OCI-LY7 (cell line): Measurements from ENCODE around the gene ZNF668. TPM values are rescaled to one million over a fixed set of nuclear protein-coding genes. Genes with fewer than 3 reads are reported as not detected.
A peak's percentile ranks its signal among the peaks of the same experiment; 100 is the strongest.

Experiments used
- BruUV-seq: library from RNA; stranded (reverse); fragments of 400-500 nt; replicated peaks from 2 replicates; lab custom pipeline; 2021; lab: Mats Ljungman, UMichigan
- CTCF ChIA-PET: fragments of 300-600 bp; sonication (Branson Sonifier 250); formaldehyde crosslinking; loops from one replicate; lab custom pipeline; 2022; ENCODE audit warnings: antibody characterized with exemption; ENCODE audit not compliant: unreplicated experiment; lab: Charles Lee
- POLR2A ChIA-PET: fragments of 300-600 bp; sonication (Branson Sonifier 250); formaldehyde crosslinking; loops from one replicate; lab custom pipeline; 2022; ENCODE audit warnings: antibody characterized with exemption; lab: Charles Lee
- DNase-seq: peaks from one replicate; pipeline ENCODE4 v3.0.0-alpha.2; 2015; ENCODE audit warnings: low spot score
- H2AFZ ChIP-seq: fragments of 200-600 bp; sonication (generic), shearing (Covaris generic); 2 replicates; pipeline ENCODE4 v1.6.1; 2014; ENCODE audit warnings: mild to moderate bottlenecking, antibody characterized with exemption, low read length, moderate library complexity
- H3K27ac ChIP-seq: fragments of 200-600 bp; sonication (generic); 2 replicates; pipeline ENCODE4 v1.5.1; 2014; ENCODE audit warnings: mixed run types, low read depth, mild to moderate bottlenecking, moderate library complexity, low read length, inconsistent platforms; ENCODE audit not compliant: poor library complexity, severe bottlenecking
- H3K36me3 ChIP-seq: fragments of 200-600 bp; sonication (generic); 2 replicates; pipeline ENCODE4 v1.6.1; 2014; ENCODE audit warnings: mild to moderate bottlenecking, antibody characterized with exemption, low read length, moderate library complexity, mixed read lengths; ENCODE audit not compliant: insufficient read depth
- H3K4me1 ChIP-seq: fragments of 200-600 bp; sonication (generic); 2 replicates; pipeline ENCODE4 v1.5.1; 2014; ENCODE audit warnings: mild to moderate bottlenecking, low read length; ENCODE audit not compliant: insufficient read depth, poor library complexity, severe bottlenecking
- H3K4me2 ChIP-seq: fragments of 200-600 bp; sonication (generic); 2 replicates; pipeline ENCODE4 v1.6.1; 2014; ENCODE audit warnings: mild to moderate bottlenecking, low read length
- H3K4me3 ChIP-seq: fragments of 200-600 bp; sonication (generic); 2 replicates; pipeline ENCODE4 v1.5.1; 2014; ENCODE audit warnings: mild to moderate bottlenecking, low read depth, low read length; ENCODE audit not compliant: poor library complexity, severe bottlenecking
- H3K79me2 ChIP-seq: fragments of 200-600 bp; sonication (generic); 2 replicates; pipeline ENCODE4 v1.6.1; 2016; ENCODE audit warnings: low read depth, mild to moderate bottlenecking, low read length, moderate library complexity, mixed read lengths; ENCODE audit not compliant: insufficient read depth
- H3K9me2 ChIP-seq: fragments of 200-600 bp; sonication (generic); 2 replicates; pipeline ENCODE4 v1.6.1; 2016; ENCODE audit warnings: mild to moderate bottlenecking, low read length, mixed read lengths; ENCODE audit not compliant: insufficient read depth
- H3K9me3 ChIP-seq: fragments of 200-600 bp; sonication (generic); 2 replicates; pipeline ENCODE4 v1.6.1; 2014; ENCODE audit warnings: mild to moderate bottlenecking, mixed run types, low read length, mixed read lengths
- H4K20me1 ChIP-seq: fragments of 200-600 bp; sonication (generic); 2 replicates; pipeline ENCODE4 v1.6.1; 2014; ENCODE audit warnings: mild to moderate bottlenecking, antibody characterized with exemption, low read length, moderate library complexity, mixed read lengths; ENCODE audit not compliant: insufficient read depth
- CTCF ChIP-seq: fragments of 200-600 bp; sonication (generic); conservative IDR thresholded peaks from 2 replicates; pipeline ENCODE4 v1.5.1; 2014; ENCODE audit warnings: mild to moderate bottlenecking, antibody characterized with exemption, low read length, moderate library complexity, mixed read lengths
- EZH2phosphoT487 ChIP-seq: fragments of 200-600 bp; sonication (generic); IDR thresholded peaks from 2 replicates; pipeline ENCODE4 v1.6.1; 2018; ENCODE audit warnings: low read depth, borderline replicate concordance, mild to moderate bottlenecking, mixed run types, antibody characterized with exemption, low read length, moderate library complexity, mixed read lengths
- intact Hi-C: fragments of 100-400 bp; cut with micrococcal nuclease; formaldehyde crosslinking; loops from one replicate; pipeline ENCODE4 v1.10.0; 2022; ENCODE audit not compliant: unreplicated experiment
- total RNA-seq, 2 experiments: library from RNA; depleted of rRNA in 1 of 2; stranded (reverse); fragments of >200 nt in 1 of 2; shearing (Covaris generic) in 1 of 2; gene quantifications; 2 replicates each; pipeline ENCODE4 v1.2.3, GENCODE V29; 2014 to 2022

The ZNF668 gene
- total RNA-seq, 2 experiments from 2014 or later = 7.8 to 21.7 TPM

- peak overlapping the region; percentile 88 for H3K4me3 ChIP-seq
- no peaks in the 10 kb centered on the region for H3K9me2 ChIP-seq
- peaks cover 24% of the 10 kb centered on the region for H3K36me3 ChIP-seq
- DNase-seq = peak; percentile 89
- TF ChIP-seq EZH2phosphoT487 (no peak), CTCF (no peak)
- H3K27ac ChIP-seq = peak overlapping the region; percentile 84
- peaks cover 55% of the 10 kb centered on the region for H3K79me2 ChIP-seq
- H2AFZ ChIP-seq = peak overlapping the region; percentile 75
- peak overlapping the region; percentile 95 for H3K4me2 ChIP-seq
- H3K9me3 ChIP-seq = no peaks in the 10 kb centered on the region
- no peaks in the 10 kb centered on the region for H4K20me1 ChIP-seq
- peaks cover 15% of the 10 kb centered on the region for H3K4me1 ChIP-seq
- ChIA-PET POLR2A (interaction anchor here (0.5 to 1.7 kb wide), 5 partner anchors 19 to 386 kb away, joined by 3 to 7 read pairs (median 3); partner anchors contain the start of genes ARMC5, KAT8 and VKORC1), CTCF (interaction anchor here (0.6 kb wide), 1 partner anchor 44 kb away, joined by 8 read pairs; the partner anchor contains the start of gene KAT8)
- intact Hi-C loops = loop anchor here (1.0 to 5.0 kb wide), 3 partner anchors 69 to 116 kb away; partner anchors contain the start of gene SETD1A
- TSS peak; percentile 73 for BruUV-seq
Measured at GRCh38 chr16:31073142-31073969, 684 bp downstream of the ZNF668 start.

DNA sequence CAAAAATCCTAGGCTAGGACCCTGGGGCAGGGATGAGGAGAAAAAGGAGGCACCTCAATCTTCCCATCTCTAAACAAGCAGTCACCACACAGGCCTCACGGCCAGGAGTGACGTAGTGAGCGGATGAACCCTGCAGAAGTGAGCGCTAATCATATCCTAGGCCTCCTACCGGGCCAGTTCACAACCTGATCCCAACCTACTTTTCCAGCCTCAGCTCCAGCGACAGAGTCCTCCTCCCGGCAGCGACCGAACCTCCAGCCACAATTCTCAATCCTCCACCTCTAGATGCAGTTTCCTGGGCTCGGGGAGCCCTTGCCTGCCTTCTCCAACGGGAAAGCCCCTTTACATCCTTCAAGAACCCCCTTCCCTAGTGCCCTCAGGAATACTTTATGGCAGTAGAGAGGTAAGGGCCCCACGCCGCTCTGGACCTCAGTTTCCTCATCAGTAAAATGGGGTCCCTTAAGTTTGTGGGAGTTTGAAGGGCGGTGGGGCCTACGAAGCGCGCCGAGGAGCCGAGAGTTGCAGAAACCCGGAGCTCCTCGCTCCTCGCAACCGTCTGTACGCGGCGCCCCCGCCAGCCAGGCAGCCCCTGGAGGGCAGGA is 1.4 kb downstream of the ZNF668 start:
- CTCF ChIA-PET = no interaction called here
- no TSS peak for BruUV-seq
- Histone ChIP-seq H3K4me2 (peak overlapping the region; percentile 95), H3K79me2 (peaks cover 55% of the 10 kb centered on the region), H3K9me2 (no peaks in the 10 kb centered on the region), H3K9me3 (no peaks in the 10 kb centered on the region), H3K4me3 (peak overlapping the region; percentile 88), H3K4me1 (peaks cover 15% of the 10 kb centered on the region), H3K36me3 (peaks cover 17% of the 10 kb centered on the region), H3K27ac (peak overlapping the region; percentile 84), H2AFZ (peak overlapping the region; percentile 75), H4K20me1 (no peaks in the 10 kb centered on the region)
- no peak for TF ChIP-seq CTCF
- TF ChIP-seq EZH2phosphoT487 = no peak
- DNase-seq = peak; percentile 61
- POLR2A ChIA-PET = interaction anchor here (1.0 to 1.7 kb wide), 3 partner anchors 20 to 27 kb away, joined by 3 to 7 read pairs (median 3); partner anchors contain the start of gene VKORC1
- intact Hi-C loops = loop anchor here (1.0 to 5.0 kb wide), 3 partner anchors 70 to 115 kb away; partner anchors contain the start of gene SETD1A
